SJCRH30 (cell line): ENCODE results near the gene CENPQ. TPM values are rescaled to one million over a fixed set of nuclear protein-coding genes. Genes with fewer than 3 reads are reported as not detected.

Source experiments
- DNase-seq, 2 experiments: peaks; one replicate each; pipeline ENCODE4 v3.0.0-alpha.2; 2015 to 2020
- H3K27ac ChIP-seq: fragments of 250-450 bp; sonication (Bioruptor Pico); 2 replicates; pipeline ENCODE4 v1.5.1; 2020; ENCODE audit warnings: mild to moderate bottlenecking, moderate library complexity
- H3K27me3 ChIP-seq: fragments of 250-450 bp; sonication (Bioruptor Pico); 2 replicates; pipeline ENCODE4 v1.5.1; 2020; ENCODE audit warnings: mild to moderate bottlenecking, moderate library complexity
- H3K36me3 ChIP-seq: fragments of 250-450 bp; sonication (Bioruptor Pico); 2 replicates; pipeline ENCODE4 v1.5.1; 2020; ENCODE audit warnings: mild to moderate bottlenecking, moderate library complexity
- H3K4me1 ChIP-seq: fragments of 250-450 bp; sonication (Bioruptor Pico); 2 replicates; pipeline ENCODE4 v1.5.1; 2020; ENCODE audit warnings: mild to moderate bottlenecking, moderate library complexity
- H3K4me3 ChIP-seq: fragments of 250-450 bp; sonication (Bioruptor Pico); 2 replicates; pipeline ENCODE4 v1.5.1; 2020; ENCODE audit warnings: mild to moderate bottlenecking, moderate library complexity
- H3K9me3 ChIP-seq: fragments of 250-450 bp; sonication (Bioruptor Pico); replicated peaks from 2 replicates; pipeline ENCODE4 v1.5.1; 2020; ENCODE audit warnings: mild to moderate bottlenecking, moderate library complexity
- total RNA-seq: library from RNA; depleted of rRNA; stranded (reverse); fragments of >200 nt; shearing (Covaris generic); gene quantifications from 2 replicates; pipeline ENCODE4 v1.2.3, GENCODE V29; 2014; rRNA removed

The CENPQ gene
- total RNA-seq, 1 experiment from 2014 or later: 18.8 TPM

GRCh38 chr6:49541936-49542335 lies 78.8 kb downstream of the CENPQ start:
- H3K4me1 ChIP-seq: no peaks in the 10 kb centered on the region
- DNase-seq: no peak
- no peak overlapping the region for H3K27ac ChIP-seq
- H3K9me3 ChIP-seq: no peaks in the 10 kb centered on the region
- no peak overlapping the region for H3K4me3 ChIP-seq
- no peaks in the 10 kb centered on the region for H3K27me3 ChIP-seq
- H3K36me3 ChIP-seq: no peaks in the 10 kb centered on the region

Other genes starting within 250 kb of the CENPQ start
- gene MMUT, start 117 bp upstream of the CENPQ start, total RNA-seq: 12.2 and 14.6 TPM in 2 replicates
- gene GLYATL3, start 36.6 kb downstream of the CENPQ start, total RNA-seq: not detected in 2 replicates
- not detected in 2 replicates for gene C6orf141, start 87.3 kb downstream of the CENPQ start, total RNA-seq
- gene RHAG, start 173.5 kb downstream of the CENPQ start, total RNA-seq: not detected in 2 replicates